RCC 7860 (cell line): Measurements from ENCODE around the gene FOXI3.
"Not testable (repeated sequence)": the region's sequence is repeated elsewhere in the genome, so short reads cannot be mapped to it uniquely, and the experiment has no call there.

Source experiments
- DNase-seq: peaks from one replicate; pipeline ENCODE4 v3.0.0-alpha.2; 2015; ENCODE audit warnings: low spot score
- FAIRE-seq: peaks from 2 replicates; lab custom pipeline; 2012; peaks lifted over from hg19 to GRCh38; lab: Jason Lieb, UNC

Gene FOXI3

GRCh38 chr2:88442473-88442872, 10.0 kb downstream of the FOXI3 start:
- no peak for DNase-seq
- FAIRE-seq: no peak

DNA sequence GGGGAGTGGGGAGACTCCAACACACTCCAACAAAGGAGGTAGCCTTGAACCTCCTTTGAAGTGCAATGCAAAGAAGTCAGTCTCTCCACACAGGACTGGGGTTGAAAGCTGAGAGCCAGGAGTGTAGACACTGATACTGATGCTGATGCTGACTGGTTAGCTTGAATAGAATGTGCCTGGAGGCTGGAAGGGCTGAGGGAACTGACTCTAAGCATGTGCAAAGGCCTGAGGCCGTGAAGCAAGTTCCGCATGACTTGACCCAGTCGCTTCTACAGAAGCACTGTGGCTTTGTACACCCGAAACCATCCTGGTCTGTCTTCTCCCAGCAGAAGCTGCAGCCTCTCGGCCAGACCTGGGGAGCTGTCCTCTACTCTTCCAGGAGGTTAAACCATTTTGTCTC, 10.4 kb downstream of the FOXI3 start:
- FAIRE-seq (no peak), DNase-seq (no peak)

DNA sequence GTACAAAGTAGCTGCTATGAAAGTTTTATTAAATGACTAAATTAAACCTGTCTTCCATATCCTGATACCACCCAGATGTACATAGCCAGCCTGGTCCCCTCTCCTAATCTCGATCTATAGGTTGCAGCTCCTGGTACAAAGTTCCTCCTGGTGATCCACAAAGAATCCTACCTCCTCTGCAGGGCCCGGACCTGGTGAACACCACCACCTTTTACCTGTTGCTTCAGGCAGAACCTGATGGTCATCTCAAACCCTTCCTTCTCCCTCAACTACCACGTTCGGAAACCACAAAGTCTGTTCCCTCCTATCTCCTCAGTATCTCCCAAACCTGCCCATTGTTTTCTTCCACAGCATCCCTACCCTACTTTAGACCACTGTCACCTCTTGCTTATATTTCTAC, 15.5 kb downstream of the FOXI3 start:
- no peak for FAIRE-seq

GRCh38 chr2:88429929-88430328, 22.6 kb downstream of the FOXI3 start:
- FAIRE-seq: no peak

More for the DNA sequence above, 15.5 kb downstream of the FOXI3 start:
- no peak for DNase-seq

GRCh38 chr2:88423733-88424132, 28.8 kb downstream of the FOXI3 start:
- no peak for FAIRE-seq

More at GRCh38 chr2:88429929-88430328, 22.6 kb downstream of the FOXI3 start:
- DNase-seq: no peak

DNA sequence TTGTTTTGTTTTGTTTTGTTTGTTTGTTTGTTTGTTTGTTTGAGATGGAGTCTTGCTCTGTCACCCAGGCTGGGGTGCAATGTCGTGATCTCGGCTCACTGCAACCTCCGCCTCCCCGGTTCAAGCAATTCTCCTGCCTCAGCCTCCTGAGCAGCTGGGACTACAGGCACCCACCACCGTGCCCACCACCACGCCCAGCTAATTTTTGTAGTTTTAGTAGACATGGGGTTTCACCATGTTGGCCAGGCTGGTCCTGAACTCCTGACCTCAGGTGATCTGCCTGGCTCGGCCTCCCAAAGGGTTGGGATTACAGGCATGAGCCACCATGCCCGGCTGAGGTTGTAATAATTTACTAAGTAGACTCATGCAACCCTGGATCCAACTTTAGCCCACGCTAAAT, 33.4 kb downstream of the FOXI3 start:
- not testable (repeated sequence) for DNase-seq, FAIRE-seq

More at GRCh38 chr2:88423733-88424132, 28.8 kb downstream of the FOXI3 start:
- DNase-seq: no peak

DNA sequence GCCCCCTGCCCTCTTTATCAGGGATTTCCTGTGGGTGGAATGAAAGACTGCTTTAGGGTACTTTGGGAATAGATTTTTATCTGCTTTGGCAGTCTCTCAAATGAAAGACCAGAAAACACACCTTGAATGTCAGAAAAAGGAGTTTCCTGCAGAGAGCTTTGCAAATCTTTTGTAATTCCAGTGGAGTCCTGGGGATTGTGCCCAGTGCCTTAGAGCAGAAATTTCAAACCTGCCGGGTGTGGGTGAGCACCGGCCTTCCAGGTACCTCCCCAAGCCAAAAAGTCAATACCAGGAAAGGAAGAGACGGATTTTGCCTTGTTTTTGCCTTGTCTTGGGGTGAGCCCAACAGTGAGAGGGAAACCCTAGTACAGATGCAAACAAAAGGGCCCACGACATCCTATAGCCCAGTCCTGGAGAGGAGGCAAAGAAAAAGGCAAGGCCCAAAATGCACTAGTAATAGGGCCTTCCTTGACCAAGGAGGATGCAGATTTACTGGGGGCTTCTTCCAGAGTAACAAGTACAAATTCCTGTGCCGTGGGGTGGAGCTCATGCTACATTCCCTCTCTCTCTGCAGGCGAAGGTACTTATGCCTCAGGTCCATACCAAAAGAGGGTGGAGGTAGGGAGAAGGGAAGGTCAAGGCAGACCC, 36.4 kb downstream of the FOXI3 start:
- FAIRE-seq: no peak
- no peak for DNase-seq

- DNase-seq, FAIRE-seq: not testable (repeated sequence)
These were observed 43.6 kb downstream of the FOXI3 start for GRCh38 chr2:88408870-88409269.

DNA sequence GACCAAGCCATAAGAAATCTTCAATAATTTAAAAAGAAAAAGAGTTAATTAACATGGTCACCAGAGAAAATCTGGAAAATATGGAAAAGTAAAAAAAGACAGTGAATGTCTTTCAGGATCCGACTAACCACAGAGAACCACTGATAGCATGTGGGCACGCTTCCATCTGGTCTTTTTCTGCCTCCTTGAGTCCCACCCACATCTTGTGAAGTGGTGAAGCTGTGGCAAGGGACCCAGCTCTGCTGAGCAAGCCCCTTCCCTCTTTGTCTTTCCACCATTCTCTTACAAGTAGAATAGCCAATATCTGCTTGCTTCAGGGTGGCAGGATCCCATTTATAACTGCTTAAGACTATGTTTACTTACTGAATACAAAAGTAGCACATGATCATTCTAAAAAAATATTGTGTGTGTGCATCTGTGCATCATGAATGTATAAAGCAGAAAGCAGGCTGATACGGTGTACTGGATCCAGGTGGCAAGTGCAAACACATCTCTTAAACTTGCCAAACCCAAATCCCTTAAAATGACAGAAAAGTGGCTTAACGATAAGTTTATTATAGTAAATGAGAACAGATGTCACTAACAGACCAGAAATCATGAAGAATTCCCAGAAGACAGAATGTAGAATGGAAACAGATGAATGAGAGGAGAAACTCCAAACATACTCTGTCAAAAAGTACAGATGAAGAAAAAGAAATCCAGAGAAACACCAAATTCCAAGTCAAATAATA, 52.3 kb downstream of the FOXI3 start:
- FAIRE-seq (no peak), DNase-seq (no peak)

DNA sequence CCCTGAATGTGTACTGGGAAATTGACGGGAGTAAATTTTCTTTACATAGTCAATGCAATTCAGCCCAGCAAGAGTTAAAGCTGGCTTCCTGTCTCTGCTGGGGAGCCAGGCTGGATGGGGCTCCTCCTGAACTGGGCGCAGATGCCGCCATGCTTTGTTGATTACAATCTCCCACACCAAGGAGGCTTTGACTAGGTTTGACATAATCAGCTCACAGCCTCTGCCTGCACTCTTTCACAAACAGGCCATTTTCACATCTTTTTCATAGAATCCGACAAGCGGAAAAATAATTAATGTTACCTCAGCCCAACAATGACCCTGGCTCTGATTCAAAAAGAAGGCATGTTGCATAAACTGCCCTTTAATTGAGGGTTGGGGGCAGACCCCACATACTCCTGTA, 54.3 kb downstream of the FOXI3 start:
- FAIRE-seq: no peak
- DNase-seq: no peak
